Nephron progenitor cell (in vitro differentiated cells): ENCODE results near the gene SHF.

Experiments
- DNase-seq: peaks from one replicate; pipeline ENCODE4 v3.0.0; 2021
- H3K27ac Mint-ChIP-seq: 2 replicates; pipeline ENCODE4 v1.8.0; 2021; ENCODE audit warnings: mild to moderate bottlenecking, moderate library complexity, mixed read lengths
- H3K27me3 Mint-ChIP-seq: 2 replicates; pipeline ENCODE4 v1.8.0; 2021; ENCODE audit warnings: mild to moderate bottlenecking, low read depth, mixed read lengths; ENCODE audit not compliant: poor library complexity
- H3K36me3 Mint-ChIP-seq: 2 replicates; pipeline ENCODE4 v1.8.0; 2021; ENCODE audit warnings: low read depth, mixed read lengths
- H3K4me1 Mint-ChIP-seq: 2 replicates; pipeline ENCODE4 v1.8.0; 2021; ENCODE audit warnings: mixed read lengths
- H3K4me3 Mint-ChIP-seq: 2 replicates; pipeline ENCODE4 v1.8.0; 2021; ENCODE audit warnings: mild to moderate bottlenecking, moderate library complexity, mixed read lengths
- H3K9me3 Mint-ChIP-seq: 2 replicates; pipeline ENCODE4 v1.8.0; 2021; ENCODE audit warnings: mild to moderate bottlenecking, moderate library complexity, mixed read lengths
- TF ChIP-seq, protein P1 (sequence below): fragments of 200-600 bp; sonication (generic); IDR thresholded peaks from 2 replicates; pipeline ENCODE4 v1.5.0; 2021; ENCODE audit warnings: antibody characterized with exemption

The SHF gene

DNA sequence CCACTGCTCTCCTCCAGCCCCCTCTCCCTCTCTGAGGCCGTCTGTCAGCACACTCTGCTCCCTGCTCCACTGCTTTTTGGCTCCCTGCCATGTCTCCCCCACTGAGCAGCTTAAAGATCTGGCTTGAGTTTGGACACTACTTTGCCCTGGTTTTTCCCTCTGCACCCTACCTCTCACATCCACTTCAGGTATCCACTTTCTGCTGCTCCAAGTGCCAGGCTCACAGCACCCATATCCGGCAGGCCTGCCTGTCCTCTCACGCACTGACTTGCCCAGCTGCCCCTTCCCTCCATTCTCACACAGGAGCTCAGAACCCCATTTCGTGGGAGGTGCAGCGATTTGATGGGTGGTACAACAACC, 54.2 kb downstream of the SHF start:
- Mint-ChIP-seq H3K4me3 (no peak overlapping the region), H3K4me1 (peaks cover 39% of the 10 kb centered on the region), H3K9me3 (no peaks in the 10 kb centered on the region), H3K27me3 (peaks cover 90% of the 10 kb centered on the region), H3K27ac (no peak overlapping the region), H3K36me3 (no peaks in the 10 kb centered on the region)
- no peak for DNase-seq
- TF ChIP-seq, protein P1, sequence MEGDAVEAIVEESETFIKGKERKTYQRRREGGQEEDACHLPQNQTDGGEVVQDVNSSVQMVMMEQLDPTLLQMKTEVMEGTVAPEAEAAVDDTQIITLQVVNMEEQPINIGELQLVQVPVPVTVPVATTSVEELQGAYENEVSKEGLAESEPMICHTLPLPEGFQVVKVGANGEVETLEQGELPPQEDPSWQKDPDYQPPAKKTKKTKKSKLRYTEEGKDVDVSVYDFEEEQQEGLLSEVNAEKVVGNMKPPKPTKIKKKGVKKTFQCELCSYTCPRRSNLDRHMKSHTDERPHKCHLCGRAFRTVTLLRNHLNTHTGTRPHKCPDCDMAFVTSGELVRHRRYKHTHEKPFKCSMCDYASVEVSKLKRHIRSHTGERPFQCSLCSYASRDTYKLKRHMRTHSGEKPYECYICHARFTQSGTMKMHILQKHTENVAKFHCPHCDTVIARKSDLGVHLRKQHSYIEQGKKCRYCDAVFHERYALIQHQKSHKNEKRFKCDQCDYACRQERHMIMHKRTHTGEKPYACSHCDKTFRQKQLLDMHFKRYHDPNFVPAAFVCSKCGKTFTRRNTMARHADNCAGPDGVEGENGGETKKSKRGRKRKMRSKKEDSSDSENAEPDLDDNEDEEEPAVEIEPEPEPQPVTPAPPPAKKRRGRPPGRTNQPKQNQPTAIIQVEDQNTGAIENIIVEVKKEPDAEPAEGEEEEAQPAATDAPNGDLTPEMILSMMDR, result no peak

DNA sequence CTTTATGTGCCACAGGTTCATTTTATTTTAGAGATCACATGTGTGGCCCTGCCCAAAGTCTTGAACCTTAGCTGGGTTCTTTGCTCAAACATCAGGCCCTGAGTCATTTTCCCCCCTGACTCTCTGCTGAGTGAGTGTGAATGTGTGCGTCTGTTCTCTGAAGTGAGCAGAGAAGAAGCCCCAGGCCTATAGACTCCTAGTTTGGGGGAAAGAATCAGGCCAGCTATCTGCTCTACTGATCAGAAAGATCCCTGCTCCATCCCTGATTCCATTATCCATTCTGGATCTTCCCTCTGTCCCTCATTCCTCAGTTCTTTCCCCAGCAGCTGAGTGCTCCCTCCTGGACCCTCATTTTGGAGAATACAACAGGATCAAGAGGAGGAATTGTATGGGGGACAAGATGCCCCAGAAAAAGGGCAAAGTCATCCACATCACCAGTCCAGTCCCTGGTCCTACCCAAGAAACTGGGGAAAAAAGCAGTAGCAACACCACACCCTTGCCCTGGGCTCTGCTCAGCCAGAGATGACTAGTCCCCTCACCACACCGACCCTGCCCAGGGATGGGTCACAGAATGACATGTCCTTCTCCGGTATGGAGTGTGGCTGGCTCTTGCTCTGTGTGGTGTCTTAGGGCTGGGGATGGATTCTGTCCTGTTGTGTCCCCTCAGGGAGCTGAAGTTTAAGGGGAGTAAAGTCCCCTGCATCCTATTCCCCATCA, 54.8 kb downstream of the SHF start:
- H3K4me3 Mint-ChIP-seq, result no peak overlapping the region
- H3K27me3 Mint-ChIP-seq, result peaks cover 93% of the 10 kb centered on the region
- no peaks in the 10 kb centered on the region for H3K9me3 Mint-ChIP-seq
- TF ChIP-seq, protein P1, result no peak
- no peaks in the 10 kb centered on the region for H3K36me3 Mint-ChIP-seq
- H3K4me1 Mint-ChIP-seq, result peaks cover 39% of the 10 kb centered on the region
- H3K27ac Mint-ChIP-seq, result no peak overlapping the region
- no peak for DNase-seq

DNA sequence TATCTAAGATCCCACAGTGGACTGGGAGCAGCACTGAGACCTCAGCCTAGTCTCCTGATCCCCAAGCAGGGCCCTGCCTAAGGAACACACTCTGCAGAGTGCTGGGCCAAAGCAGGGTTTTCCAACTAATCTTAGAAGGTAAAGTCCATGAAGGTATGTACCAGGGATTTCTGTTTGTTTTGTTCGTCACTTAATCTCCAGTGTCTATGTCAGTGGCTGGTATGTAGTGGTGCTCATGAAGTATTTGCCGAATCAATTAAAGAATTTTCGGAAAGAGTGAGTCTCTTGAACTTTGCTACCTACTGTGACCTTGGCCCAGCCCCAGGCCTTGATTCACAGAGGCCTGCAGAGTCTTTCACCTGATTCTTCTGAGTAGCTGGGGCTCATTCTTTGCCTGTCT, 56.3 kb downstream of the SHF start:
- peaks cover 93% of the 10 kb centered on the region for H3K27me3 Mint-ChIP-seq
- H3K27ac Mint-ChIP-seq, result no peak overlapping the region
- H3K9me3 Mint-ChIP-seq, result no peaks in the 10 kb centered on the region

DNA sequence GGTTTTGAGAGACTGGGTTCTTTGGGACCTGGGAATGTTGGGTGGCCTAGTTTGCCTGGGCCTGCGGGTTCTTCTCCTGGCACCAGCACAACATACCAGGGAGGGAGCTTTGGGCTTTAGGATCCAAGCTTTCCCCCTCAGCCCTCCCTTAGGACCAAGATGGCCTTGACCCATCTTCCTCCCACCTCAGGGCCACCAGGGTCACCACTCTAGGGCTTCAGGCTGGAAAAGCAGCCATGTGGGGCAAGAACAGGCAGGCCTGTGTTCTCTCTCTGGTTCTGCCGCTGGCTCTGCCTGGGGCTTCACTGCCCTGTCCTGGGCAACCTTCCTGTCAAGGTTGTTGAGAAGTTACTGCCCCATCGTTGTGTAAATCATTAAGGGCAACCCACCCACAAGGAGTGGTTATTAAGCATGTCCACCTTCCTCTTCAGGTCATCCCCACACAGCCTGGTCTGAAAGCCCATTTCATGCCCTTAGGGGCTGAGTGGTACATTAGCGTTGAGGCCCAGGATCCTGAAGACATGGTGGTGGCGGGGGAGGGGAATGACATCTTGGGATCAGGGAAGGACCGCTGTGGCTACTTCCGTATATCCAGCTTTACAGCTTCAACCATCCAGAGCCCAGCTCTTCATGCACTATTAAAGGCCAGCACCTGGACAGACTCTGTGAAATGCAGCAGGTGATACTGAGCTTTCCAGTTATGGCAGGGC, 57.3 kb downstream of the SHF start:
- no peaks in the 10 kb centered on the region for H3K9me3 Mint-ChIP-seq
- TF ChIP-seq, protein P1, result no peak
- H3K36me3 Mint-ChIP-seq, result no peaks in the 10 kb centered on the region
- no peak overlapping the region for H3K27ac Mint-ChIP-seq
- H3K4me3 Mint-ChIP-seq, result peak overlapping the region; percentile 59
- H3K27me3 Mint-ChIP-seq, result peaks cover 97% of the 10 kb centered on the region
- no peak for DNase-seq
- peaks cover 34% of the 10 kb centered on the region for H3K4me1 Mint-ChIP-seq

More for the DNA sequence above, 56.3 kb downstream of the SHF start:
- H3K36me3 Mint-ChIP-seq, result no peaks in the 10 kb centered on the region
- peaks cover 38% of the 10 kb centered on the region for H3K4me1 Mint-ChIP-seq
- DNase-seq, result no peak
- TF ChIP-seq, protein P1, result no peak
- H3K4me3 Mint-ChIP-seq, result no peak overlapping the region

DNA sequence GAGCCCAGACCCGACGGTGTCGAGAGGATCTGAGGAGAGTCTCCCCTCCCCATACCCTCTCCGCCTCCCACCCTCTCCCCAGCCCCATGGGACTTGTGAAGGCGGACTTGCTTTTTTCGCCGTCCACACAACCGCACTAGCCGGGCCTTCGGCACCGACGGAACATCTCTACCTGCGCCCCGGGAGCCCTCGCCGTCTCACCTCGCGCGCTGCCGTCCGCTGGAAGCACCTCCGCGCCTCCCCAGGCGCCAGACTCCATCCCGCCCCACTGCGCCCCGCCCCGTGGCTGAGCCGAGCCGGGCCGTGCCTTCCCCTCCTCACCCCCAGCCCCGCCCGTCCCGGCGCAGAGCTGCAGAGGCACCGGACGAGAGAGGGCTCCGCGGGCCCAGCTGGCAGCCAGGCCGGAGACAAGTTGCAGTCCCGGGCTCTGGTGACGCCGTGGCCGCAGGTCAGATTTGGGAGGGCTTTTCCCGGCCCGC, 58.1 kb downstream of the SHF start, which contains the start of the genes DUOX1 and DUOXA1:
TSS of gene DUOX1 (plus strand) at position 344 of the 479 bp plus-strand sequence. CDS start 1,973 bp downstream, outside the sequence.
TSS of gene DUOXA1 (minus strand) at position 229 of the 479 bp plus-strand sequence. CDS start 6,865 bp downstream, outside the sequence.
- no peaks in the 10 kb centered on the region for H3K36me3 Mint-ChIP-seq
- H3K4me1 Mint-ChIP-seq, result peaks cover 31% of the 10 kb centered on the region
- H3K27me3 Mint-ChIP-seq, result peaks cover 100% of the 10 kb centered on the region
- H3K27ac Mint-ChIP-seq, result no peak within 1 kb of the TSS
- TF ChIP-seq, protein P1, result no peak
- H3K4me3 Mint-ChIP-seq, result peak within 1 kb of the TSS; percentile 70
- H3K9me3 Mint-ChIP-seq, result no peaks in the 10 kb centered on the region
- DNase-seq, result peak; percentile 65
